IPS-15b (cell line): ENCODE measurements around the gene LYRM1.
A peak's percentile ranks its signal among the peaks of the same experiment; 100 is the strongest.
"Not testable (repeated sequence)": the region's sequence is repeated elsewhere in the genome, so short reads cannot be mapped to it uniquely, and the experiment has no call there.

Source experiments
- H3K27me3 ChIP-seq: one replicate; pipeline ENCODE4 v1.6.1; 2013; ENCODE audit warnings: low read length; ENCODE audit not compliant: control insufficient read depth, insufficient read depth
- H3K36me3 ChIP-seq: one replicate; pipeline ENCODE4 v1.6.1; 2013; ENCODE audit warnings: low read length; ENCODE audit not compliant: control insufficient read depth, insufficient read depth
- H3K4me1 ChIP-seq: one replicate; pipeline ENCODE4 v1.6.1; 2013; ENCODE audit warnings: mild to moderate bottlenecking, low read length; ENCODE audit not compliant: control insufficient read depth, insufficient read depth
- H3K4me3 ChIP-seq: one replicate; pipeline ENCODE4 v1.5.1; 2013; ENCODE audit warnings: low read depth, low read length
- H3K9ac ChIP-seq: one replicate; pipeline ENCODE4 v1.6.1; 2013; ENCODE audit warnings: low read depth, mild to moderate bottlenecking, low read length
- H3K9me3 ChIP-seq: one replicate; pipeline ENCODE4 v1.6.1; 2013; ENCODE audit warnings: mild to moderate bottlenecking, low read length; ENCODE audit not compliant: control insufficient read depth, insufficient read depth

LYRM1 gene

DNA sequence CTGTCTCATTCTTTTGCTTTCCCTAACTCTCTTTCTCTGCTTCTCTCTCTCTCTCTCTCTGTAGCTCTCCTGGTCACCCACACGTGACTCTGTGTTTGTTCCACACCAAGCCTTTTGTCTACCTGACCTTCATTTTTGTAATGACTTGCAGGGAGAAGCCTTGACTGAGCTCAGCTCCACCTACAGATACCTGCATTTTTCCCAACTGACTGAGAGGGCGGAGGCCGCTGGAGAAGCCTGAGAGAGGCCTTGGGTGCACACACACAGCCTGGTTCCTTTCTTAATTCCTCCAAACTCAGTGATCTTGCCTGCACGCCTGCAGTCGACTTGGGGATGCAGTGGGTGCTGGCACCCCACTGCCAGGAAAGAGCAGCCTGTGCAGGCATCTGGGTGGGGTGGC, 68.8 kb downstream of the LYRM1 start:
- Histone ChIP-seq H3K4me1 (peaks cover 26% of the 10 kb centered on the region), H3K4me3 (no peak overlapping the region), H3K36me3 (no peaks in the 10 kb centered on the region), H3K9me3 (no peaks in the 10 kb centered on the region), H3K9ac (peak overlapping the region; percentile 1), H3K27me3 (no peaks in the 10 kb centered on the region)

DNA sequence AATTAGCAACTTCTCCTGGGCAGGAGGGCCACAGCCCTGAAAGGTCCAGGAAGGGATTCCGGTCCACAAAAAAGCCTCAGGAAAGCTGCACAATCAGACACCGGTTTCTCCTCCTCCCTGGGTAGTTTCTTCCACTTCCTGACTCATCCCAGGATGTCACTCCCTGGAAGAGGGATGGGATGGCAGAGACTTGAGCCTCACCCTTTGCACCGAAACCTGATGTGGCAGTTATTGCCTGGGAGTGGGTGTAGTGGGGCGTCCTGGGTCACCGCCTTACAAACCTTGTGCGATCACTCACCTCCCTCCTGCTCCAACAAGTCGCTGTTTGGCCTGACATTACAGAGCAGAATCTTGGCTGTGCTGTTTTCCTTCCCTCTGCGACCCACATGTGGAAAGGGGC, 70.8 kb downstream of the LYRM1 start:
- Histone ChIP-seq H3K36me3 (no peaks in the 10 kb centered on the region), H3K4me3 (no peak overlapping the region), H3K9ac (no peak overlapping the region), H3K9me3 (no peaks in the 10 kb centered on the region), H3K4me1 (peaks cover 26% of the 10 kb centered on the region), H3K27me3 (no peaks in the 10 kb centered on the region)

DNA sequence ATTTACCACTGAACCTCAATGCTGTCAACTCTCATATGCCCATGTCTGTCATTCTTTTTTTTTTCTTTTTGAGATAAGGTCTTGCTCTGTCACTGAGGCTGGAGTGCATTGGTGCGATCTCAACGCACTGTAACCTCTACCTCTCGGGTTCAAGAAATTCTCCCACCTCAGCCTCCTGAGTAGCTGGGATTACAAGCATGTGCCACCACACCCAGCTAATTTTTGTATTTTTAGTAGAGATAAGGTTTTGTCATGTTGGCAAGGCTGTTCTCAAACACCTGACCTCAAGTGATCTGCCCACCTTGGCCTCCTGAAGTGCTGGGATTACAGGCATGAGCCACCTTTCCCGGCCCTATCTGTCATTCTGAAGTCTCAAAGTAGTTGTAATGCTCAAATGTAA, 72.6 kb downstream of the LYRM1 start:
- H3K27me3 ChIP-seq, H3K9me3 ChIP-seq, H3K4me3 ChIP-seq: not testable (repeated sequence)

More for the DNA sequence above, 72.6 kb downstream of the LYRM1 start:
- H3K4me1 ChIP-seq = peaks cover 15% of the 10 kb centered on the region
- H3K9ac ChIP-seq, H3K36me3 ChIP-seq: not testable (repeated sequence)
